Measurements from ENCODE around the gene CCN6. TPM values are rescaled to one million over a fixed set of nuclear protein-coding genes. Genes with fewer than 3 reads are reported as not detected.

Gene CCN6
- total RNA-seq, 3 donors from 2014 or later (not counting 1 experiment from before 2014, with no cell fraction given): not detected

DNA sequence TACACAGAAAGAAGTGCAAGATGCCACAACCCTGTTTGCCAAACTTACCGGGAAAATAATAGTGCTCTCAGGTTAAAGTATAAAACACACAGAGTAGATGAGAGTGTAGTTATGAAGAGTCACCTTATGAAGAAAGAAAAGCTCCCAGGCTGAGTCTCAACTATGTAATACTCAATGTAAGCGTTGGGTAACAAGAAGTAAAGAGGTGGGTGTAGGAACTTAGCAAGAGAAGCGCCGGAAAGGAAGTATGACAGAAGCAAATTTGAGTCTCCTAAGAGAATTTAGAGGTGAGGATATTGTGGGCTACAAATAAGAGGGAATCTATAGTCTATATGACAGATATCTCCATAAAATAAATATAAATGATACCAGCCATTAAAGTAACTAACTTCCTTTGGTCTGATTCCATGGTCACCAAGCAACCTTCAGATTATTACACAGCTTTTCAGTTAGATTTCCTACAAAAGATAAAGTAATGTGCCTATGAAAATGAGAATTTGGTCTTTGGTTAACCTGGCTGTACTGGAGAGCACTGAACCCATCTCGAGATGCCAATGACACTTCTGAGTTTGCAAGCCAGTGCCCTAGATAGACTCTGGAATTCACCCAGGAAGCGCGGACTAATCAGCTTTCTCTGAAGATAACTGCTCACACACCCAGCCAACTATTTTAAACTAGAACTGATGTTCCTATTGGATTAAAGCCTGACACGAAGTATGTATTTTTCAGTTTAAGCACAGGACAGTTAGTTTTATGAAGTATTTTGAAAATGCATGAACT, 31.6 kb downstream of the CCN6 start:
- intact Hi-C loops (cut with micrococcal nuclease): loop anchor here (2.0 to 5.0 kb wide), 3 partner anchors 77 to 603 kb away; partner anchors contain the start of genes FYN and REV3L
- ATAC-seq: no peak
- no peaks in the 10 kb centered on the region for H3K9me3 ChIP-seq (ENCODE audit: control insufficient read depth, insufficient read depth, low read length)
- H3K27ac ChIP-seq (ENCODE audit: low read length): no peak overlapping the region
- H3K4me1 ChIP-seq (ENCODE audit: control insufficient read depth, insufficient read depth, low read length): no peaks in the 10 kb centered on the region
- H3K4me3 ChIP-seq (ENCODE audit: low read length): no peak overlapping the region
- TF ChIP-seq, protein P1, sequence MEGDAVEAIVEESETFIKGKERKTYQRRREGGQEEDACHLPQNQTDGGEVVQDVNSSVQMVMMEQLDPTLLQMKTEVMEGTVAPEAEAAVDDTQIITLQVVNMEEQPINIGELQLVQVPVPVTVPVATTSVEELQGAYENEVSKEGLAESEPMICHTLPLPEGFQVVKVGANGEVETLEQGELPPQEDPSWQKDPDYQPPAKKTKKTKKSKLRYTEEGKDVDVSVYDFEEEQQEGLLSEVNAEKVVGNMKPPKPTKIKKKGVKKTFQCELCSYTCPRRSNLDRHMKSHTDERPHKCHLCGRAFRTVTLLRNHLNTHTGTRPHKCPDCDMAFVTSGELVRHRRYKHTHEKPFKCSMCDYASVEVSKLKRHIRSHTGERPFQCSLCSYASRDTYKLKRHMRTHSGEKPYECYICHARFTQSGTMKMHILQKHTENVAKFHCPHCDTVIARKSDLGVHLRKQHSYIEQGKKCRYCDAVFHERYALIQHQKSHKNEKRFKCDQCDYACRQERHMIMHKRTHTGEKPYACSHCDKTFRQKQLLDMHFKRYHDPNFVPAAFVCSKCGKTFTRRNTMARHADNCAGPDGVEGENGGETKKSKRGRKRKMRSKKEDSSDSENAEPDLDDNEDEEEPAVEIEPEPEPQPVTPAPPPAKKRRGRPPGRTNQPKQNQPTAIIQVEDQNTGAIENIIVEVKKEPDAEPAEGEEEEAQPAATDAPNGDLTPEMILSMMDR (IDR thresholded peaks at IDR 0.05): no peak
- peaks cover 13% of the 10 kb centered on the region for H3K27me3 ChIP-seq (ENCODE audit: control insufficient read depth, insufficient read depth, low read length)
- no peaks in the 10 kb centered on the region for H3K9me3 Mint-ChIP-seq
- H3K27ac Mint-ChIP-seq: peak overlapping the region in 1 of 2 donors; percentile 38
- no peaks in the 10 kb centered on the region for H3K36me3 Mint-ChIP-seq
- peaks cover 10 to 19% of the 10 kb centered on the region in 2 donors for H3K27me3 Mint-ChIP-seq (ENCODE audit: low read depth in 2 of 2)
- peaks cover 12% of the 10 kb centered on the region for H3K36me3 ChIP-seq (ENCODE audit: control insufficient read depth, insufficient read depth, low read length)
- WGBS (ENCODE audit: insufficient coverage): 95% methylated on average over 7 of the region's 8 CpGs
- no peak for DNase-seq
- H3K4me3 Mint-ChIP-seq: peak overlapping the region; percentile 3
- peaks cover 0 to 5% of the 10 kb centered on the region in 2 donors for H3K4me1 Mint-ChIP-seq

DNA sequence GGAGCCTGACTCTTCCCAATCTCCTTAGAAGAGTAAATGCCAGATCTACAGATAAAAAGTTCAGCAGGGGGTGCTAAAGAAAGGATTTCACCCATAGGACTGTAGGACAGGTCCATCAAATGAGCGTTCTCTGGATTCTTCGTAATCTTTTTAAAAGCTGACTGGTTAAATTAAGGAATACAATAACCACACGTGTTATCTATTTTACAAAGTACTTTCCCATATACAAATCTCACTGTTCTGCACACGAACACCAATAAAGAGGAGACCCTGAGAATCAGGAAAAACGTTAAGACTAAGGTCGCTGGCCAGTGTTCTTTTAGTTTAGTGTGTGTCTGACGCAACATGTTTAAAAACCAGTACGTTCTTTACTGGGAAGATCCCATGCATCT, 32.8 kb downstream of the CCN6 start:
- 0% methylated on average over 8 of the region's 8 CpGs for WGBS (ENCODE audit: insufficient coverage)
- Mint-ChIP-seq H3K27me3 (ENCODE audit: low read depth in 2 of 2) (peaks cover 20 to 28% of the 10 kb centered on the region in 2 donors), H3K4me3 (no peak overlapping the region), H3K4me1 (peaks cover 0 to 5% of the 10 kb centered on the region in 2 donors), H3K27ac (no peak overlapping the region), H3K9me3 (no peaks in the 10 kb centered on the region), H3K36me3 (no peaks in the 10 kb centered on the region)
- TF ChIP-seq, protein P1 (IDR thresholded peaks at IDR 0.05): no peak
- Histone ChIP-seq H3K36me3 (ENCODE audit: control insufficient read depth, insufficient read depth, low read length) (peaks cover 8% of the 10 kb centered on the region), H3K27ac (ENCODE audit: low read length) (peak overlapping the region; percentile 90), H3K4me3 (ENCODE audit: low read length) (peak overlapping the region; percentile 86), H3K27me3 (ENCODE audit: control insufficient read depth, insufficient read depth, low read length) (peaks cover 20% of the 10 kb centered on the region), H3K4me1 (ENCODE audit: control insufficient read depth, insufficient read depth, low read length) (no peaks in the 10 kb centered on the region), H3K9me3 (ENCODE audit: control insufficient read depth, insufficient read depth, low read length) (no peaks in the 10 kb centered on the region)
- intact Hi-C loops (cut with micrococcal nuclease): loop anchor here (1.0 to 5.0 kb wide), 4 partner anchors 76 to 827 kb away; partner anchors contain the start of genes FYN and REV3L
- DNase-seq: peak in 1 of 2 donors; percentile 47
- ATAC-seq: peak in 1 of 3 donors; percentile 12

DNA sequence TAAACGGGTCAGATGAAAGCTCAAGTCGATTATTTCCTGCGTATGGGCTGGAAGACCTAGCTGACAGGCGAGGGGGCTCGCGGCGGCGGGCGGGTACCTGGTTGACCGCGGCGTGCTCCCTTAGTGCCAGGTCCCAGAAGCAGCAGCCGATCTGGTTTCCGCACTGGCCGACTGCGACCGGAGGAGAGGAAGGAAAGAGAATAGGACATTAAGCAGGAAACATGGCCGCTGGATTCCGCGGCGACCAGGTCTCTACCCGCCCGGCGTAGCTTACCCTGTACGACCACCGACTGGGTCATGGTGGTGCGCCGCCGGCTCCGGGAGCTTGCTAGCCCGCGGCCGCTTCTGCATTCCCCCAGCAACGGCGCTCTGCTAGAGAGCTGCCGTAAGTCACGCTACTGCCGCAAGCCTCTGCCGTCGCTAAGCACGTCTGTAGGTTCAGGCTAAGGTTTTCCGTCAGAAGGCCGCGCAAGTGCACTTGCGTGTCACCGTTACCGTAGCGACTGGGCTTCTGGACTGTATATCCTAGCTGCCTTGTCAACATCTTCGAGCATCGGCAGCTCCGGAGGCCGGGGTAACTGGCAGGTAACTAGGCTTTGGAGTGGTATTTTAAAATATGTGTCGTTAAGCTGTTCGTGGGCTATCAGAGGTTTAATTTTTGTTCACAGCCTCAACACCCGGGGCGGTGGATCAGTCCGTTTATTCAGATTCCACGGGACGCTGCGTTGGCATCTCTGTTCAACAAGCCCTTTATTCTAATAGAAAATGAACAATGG, 33.4 kb downstream of the CCN6 start, which contains the start of the genes FAM229B and TUBE1:
Gene FAM229B, plus strand, starts transcription at position 456 of the 776 bp plus-strand sequence. CDS start 11,693 bp downstream, outside the sequence.
Gene TUBE1, minus strand, starts transcription at position 347 of the 776 bp plus-strand sequence. Its CDS starts 48 bp downstream, at position 299.
- H3K9me3 Mint-ChIP-seq: no peaks in the 10 kb centered on the region
- H3K4me1 ChIP-seq (ENCODE audit: control insufficient read depth, insufficient read depth, low read length): no peaks in the 10 kb centered on the region
- DNase-seq: peak; percentile 82 to 97
- TF ChIP-seq, protein P1 (IDR thresholded peaks at IDR 0.05): no peak
- no peak within 1 kb of the TSS for H3K27ac Mint-ChIP-seq
- no peaks in the 10 kb centered on the region for H3K9me3 ChIP-seq (ENCODE audit: control insufficient read depth, insufficient read depth, low read length)
- no peak within 1 kb of the TSS for H3K4me3 Mint-ChIP-seq
- peaks cover 20% of the 10 kb centered on the region for H3K27me3 ChIP-seq (ENCODE audit: control insufficient read depth, insufficient read depth, low read length)
- WGBS (ENCODE audit: insufficient coverage): under 1% methylated on average over 60 of the region's 60 CpGs
- intact Hi-C loops (cut with micrococcal nuclease): loop anchor here (1.0 to 5.0 kb wide), 4 partner anchors 75 to 828 kb away; partner anchors contain the start of genes FYN and REV3L
- H3K27me3 Mint-ChIP-seq (ENCODE audit: low read depth in 2 of 2): peaks cover 26 to 34% of the 10 kb centered on the region in 2 donors
- H3K36me3 Mint-ChIP-seq: no peaks in the 10 kb centered on the region
- peak; percentile 95 to 99 (median 96) for ATAC-seq
- H3K4me1 Mint-ChIP-seq: peaks cover 0 to 5% of the 10 kb centered on the region in 2 donors
- H3K27ac ChIP-seq (ENCODE audit: low read length): peak within 1 kb of the TSS; percentile 90
- H3K36me3 ChIP-seq (ENCODE audit: control insufficient read depth, insufficient read depth, low read length): peaks cover 8% of the 10 kb centered on the region
- peak within 1 kb of the TSS; percentile 86 for H3K4me3 ChIP-seq (ENCODE audit: low read length)
